IMR-90 (cell line): Measurements from ENCODE around the gene BPIFB1.

ENCODE experiments used
- CEBPB ChIP-seq: IDR thresholded peaks from 2 replicates; pipeline ENCODE4 v1.6.1; 2012; ENCODE audit warnings: low read depth, low read length, improper control_type of control experiment
- CHD1 ChIP-seq: IDR thresholded peaks from 2 replicates; pipeline ENCODE4 v1.6.1; 2012; ENCODE audit warnings: low read depth, low read length, improper control_type of control experiment
- POLR2A ChIP-seq: IDR thresholded peaks from 2 replicates; pipeline ENCODE4 v1.6.1; 2012; ENCODE audit warnings: mild to moderate bottlenecking, low read depth, low read length
- RCOR1 ChIP-seq: IDR thresholded peaks from 2 replicates; pipeline ENCODE4 v1.6.1; 2012; ENCODE audit warnings: mild to moderate bottlenecking, low read length, improper control_type of control experiment; ENCODE audit not compliant: insufficient replicate concordance
- RFX5 ChIP-seq: IDR thresholded peaks from 2 replicates; pipeline ENCODE4 v1.8.0; 2012; ENCODE audit warnings: low read depth, mild to moderate bottlenecking, low read length, moderate library complexity
- SMC3 ChIP-seq: fragments of 150-350 bp; IDR thresholded peaks from 2 replicates; pipeline ENCODE4 v1.6.1; 2016; ENCODE audit warnings: low read depth, mild to moderate bottlenecking, antibody characterized with exemption, low read length, moderate library complexity
- TF ChIP-seq, protein P1 (sequence below): conservative IDR thresholded peaks from 2 replicates; pipeline ENCODE4 v1.5.1; 2012; ENCODE audit warnings: mild to moderate bottlenecking, low read depth, low read length, improper control_type of control experiment

DNA sequence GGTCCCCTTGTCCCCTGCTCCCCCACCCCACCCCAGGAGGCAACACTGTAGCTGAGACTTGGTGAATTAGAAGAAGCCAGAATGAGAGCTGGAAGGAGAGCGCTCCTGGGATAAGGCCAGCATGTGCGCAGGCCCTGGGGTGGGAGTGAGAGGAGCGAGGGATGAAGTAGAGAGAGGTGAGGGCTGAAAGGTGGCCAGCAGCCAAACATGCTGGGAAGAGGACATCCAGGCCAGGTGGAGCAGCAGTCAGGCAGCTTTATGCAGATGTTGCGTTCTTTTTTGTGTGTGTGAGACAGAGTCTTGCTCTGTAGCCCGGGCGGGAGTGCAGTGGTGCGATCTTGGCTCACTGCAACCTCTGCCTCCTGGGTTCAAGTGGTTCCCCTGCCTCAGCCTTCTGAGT is 2.2 kb upstream of the BPIFB1 start:
- TF ChIP-seq, protein P1, sequence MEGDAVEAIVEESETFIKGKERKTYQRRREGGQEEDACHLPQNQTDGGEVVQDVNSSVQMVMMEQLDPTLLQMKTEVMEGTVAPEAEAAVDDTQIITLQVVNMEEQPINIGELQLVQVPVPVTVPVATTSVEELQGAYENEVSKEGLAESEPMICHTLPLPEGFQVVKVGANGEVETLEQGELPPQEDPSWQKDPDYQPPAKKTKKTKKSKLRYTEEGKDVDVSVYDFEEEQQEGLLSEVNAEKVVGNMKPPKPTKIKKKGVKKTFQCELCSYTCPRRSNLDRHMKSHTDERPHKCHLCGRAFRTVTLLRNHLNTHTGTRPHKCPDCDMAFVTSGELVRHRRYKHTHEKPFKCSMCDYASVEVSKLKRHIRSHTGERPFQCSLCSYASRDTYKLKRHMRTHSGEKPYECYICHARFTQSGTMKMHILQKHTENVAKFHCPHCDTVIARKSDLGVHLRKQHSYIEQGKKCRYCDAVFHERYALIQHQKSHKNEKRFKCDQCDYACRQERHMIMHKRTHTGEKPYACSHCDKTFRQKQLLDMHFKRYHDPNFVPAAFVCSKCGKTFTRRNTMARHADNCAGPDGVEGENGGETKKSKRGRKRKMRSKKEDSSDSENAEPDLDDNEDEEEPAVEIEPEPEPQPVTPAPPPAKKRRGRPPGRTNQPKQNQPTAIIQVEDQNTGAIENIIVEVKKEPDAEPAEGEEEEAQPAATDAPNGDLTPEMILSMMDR, result no peak
- TF ChIP-seq POLR2A (no peak), SMC3 (no peak), CEBPB (no peak), CHD1 (no peak), RFX5 (no peak), RCOR1 (no peak)
